Keratinocyte (primary cell): ENCODE measurements around the gene GAS6. TPM values are rescaled to one million over a fixed set of nuclear protein-coding genes. Genes with fewer than 3 reads are reported as not detected.

Experiments used
- DNase-seq: peaks from one replicate; pipeline ENCODE4 v3.0.0-alpha.2; 2011; ENCODE audit warnings: low read depth, missing footprints, low spot score
- FAIRE-seq: peaks from 2 replicates; lab custom pipeline; 2011; peaks lifted over from hg19 to GRCh38; lab: Jason Lieb, UNC
- H2AFZ ChIP-seq: 2 replicates; pipeline ENCODE4 v1.6.0; 2012; ENCODE audit warnings: low read length, control low read depth, inconsistent platforms; ENCODE audit not compliant: control insufficient read depth
- H3K27ac ChIP-seq: 2 replicates; pipeline ENCODE4 v1.5.1; 2011; ENCODE audit warnings: low read length; ENCODE audit not compliant: control insufficient read depth, insufficient read depth
- H3K27me3 ChIP-seq: 3 replicates; pipeline ENCODE4 v1.6.0; 2011; ENCODE audit warnings: low read length; ENCODE audit not compliant: control insufficient read depth, insufficient read depth; ENCODE audit errors: extremely low read depth
- H3K36me3 ChIP-seq, 2 experiments: 2 replicates in 1 of 2; 3 replicates in 1 of 2; pipeline ENCODE4 v1.5.1; 2011; ENCODE audit warnings: low read length in 2 of 2, mild to moderate bottlenecking in 1 of 2; ENCODE audit not compliant: control insufficient read depth in 2 of 2, insufficient read depth in 2 of 2; ENCODE audit errors: extremely low read depth in 1 of 2
- H3K4me1 ChIP-seq: 3 replicates; pipeline ENCODE4 v1.5.1; 2011; ENCODE audit warnings: low read length; ENCODE audit not compliant: control insufficient read depth, insufficient read depth; ENCODE audit errors: extremely low read depth
- H3K4me2 ChIP-seq: 3 replicates; pipeline ENCODE4 v1.6.0; 2011; ENCODE audit warnings: low read depth, low read length; ENCODE audit not compliant: control insufficient read depth, insufficient read depth; ENCODE audit errors: extremely low read depth
- H3K4me3 ChIP-seq, 3 experiments: fragments of 200-600 bp in 1 of 3; sonication (generic) in 1 of 3; 2 replicates in 2 of 3; 3 replicates in 1 of 3; pipeline ENCODE4 v1.5.1; 2011 to 2016; ENCODE audit warnings: low read length in 3 of 3, mild to moderate bottlenecking in 3 of 3, control low read depth in 2 of 3, inconsistent platforms in 1 of 3, low read depth in 1 of 3, mixed read lengths in 1 of 3, mixed run types in 1 of 3, moderate library complexity in 1 of 3; ENCODE audit not compliant: control insufficient read depth in 2 of 3, insufficient read depth in 2 of 3; ENCODE audit errors: extremely low read depth in 1 of 3
- H3K79me2 ChIP-seq: 2 replicates; pipeline ENCODE4 v1.6.0; 2012; ENCODE audit warnings: low read length; ENCODE audit not compliant: control insufficient read depth, insufficient read depth
- H3K9ac ChIP-seq: 3 replicates; pipeline ENCODE4 v1.6.0; 2011; ENCODE audit warnings: low read length; ENCODE audit not compliant: control insufficient read depth, insufficient read depth; ENCODE audit errors: extremely low read depth
- H3K9me1 ChIP-seq: 3 replicates; pipeline ENCODE4 v1.6.0; 2011; ENCODE audit warnings: low read length; ENCODE audit not compliant: control insufficient read depth, insufficient read depth; ENCODE audit errors: extremely low read depth
- H3K9me3 ChIP-seq: 2 replicates; pipeline ENCODE4 v1.5.1; 2012; ENCODE audit warnings: low read depth, low read length; ENCODE audit not compliant: control insufficient read depth
- H4K20me1 ChIP-seq: 3 replicates; pipeline ENCODE4 v1.6.0; 2011; ENCODE audit warnings: low read length; ENCODE audit not compliant: control insufficient read depth, insufficient read depth; ENCODE audit errors: extremely low read depth
- EZH2 ChIP-seq: IDR thresholded peaks from one replicate; pipeline ENCODE4 v1.6.1; 2012; ENCODE audit warnings: inconsistent platforms, mild to moderate bottlenecking, low read length, moderate library complexity
- dilution Hi-C: fragments of 300-500 bp; cut with MboI; formaldehyde crosslinking; loops from one replicate; pipeline ENCODE4 v1.7.0; 2020; ENCODE audit warnings: low sequenced_read_pairs; ENCODE audit not compliant: extremely low pct_ligation_motif_present
- polyA plus RNA-seq, 5 experiments: library from polyadenylated mRNA; depleted of rRNA in 3 of 5; stranded (reverse) in 3 of 5; stranded (forward) in 1 of 5; unstranded in 1 of 5; fragments of >200 nt; gene quantifications; 1 replicate in 1 of 5; 2 replicates in 3 of 5; 3 replicates in 1 of 5; pipeline versions ENCODE4 v1.2.1 to v1.2.3, GENCODE V29; 2011 to 2012; ENCODE audit warnings: missing spikeins in 2 of 5, low read depth in 1 of 5, low replicate concordance in 1 of 5
- TF ChIP-seq, protein P1 (sequence below), 3 experiments: IDR thresholded peaks in 1 of 3; conservative IDR thresholded peaks in 1 of 3; optimal IDR thresholded peaks in 1 of 3; 2 replicates in 2 of 3; 3 replicates in 1 of 3; pipeline versions ENCODE3 to v1.5.1; 2011; ENCODE audit warnings: low read length in 3 of 3, mild to moderate bottlenecking in 3 of 3, moderate library complexity in 2 of 3, control low read depth in 1 of 3, inconsistent platforms in 1 of 3; ENCODE audit not compliant: insufficient read depth in 2 of 3; ENCODE audit errors: extremely low read depth in 1 of 3

GAS6 gene
- polyA plus RNA-seq, 1 donor (not counting 4 experiments of a cell fraction or from before 2014, with no cell fraction given): 163 TPM

- peaks cover 18% of the 10 kb centered on the region for H3K27me3 ChIP-seq
- no peak overlapping the region for H3K9ac ChIP-seq
- H3K4me3 ChIP-seq: no peak overlapping the region
- H3K27ac ChIP-seq: no peak overlapping the region
- peak overlapping the region; percentile 41 for H3K4me2 ChIP-seq
- H3K9me1 ChIP-seq: no peaks in the 10 kb centered on the region
- no peak overlapping the region for H2AFZ ChIP-seq
- no peaks in the 10 kb centered on the region for H4K20me1 ChIP-seq
- H3K4me1 ChIP-seq: peaks cover 28% of the 10 kb centered on the region
- H3K36me3 ChIP-seq: no peaks in the 10 kb centered on the region
- H3K79me2 ChIP-seq: no peaks in the 10 kb centered on the region
- no peak for TF ChIP-seq EZH2
- TF ChIP-seq, protein P1, sequence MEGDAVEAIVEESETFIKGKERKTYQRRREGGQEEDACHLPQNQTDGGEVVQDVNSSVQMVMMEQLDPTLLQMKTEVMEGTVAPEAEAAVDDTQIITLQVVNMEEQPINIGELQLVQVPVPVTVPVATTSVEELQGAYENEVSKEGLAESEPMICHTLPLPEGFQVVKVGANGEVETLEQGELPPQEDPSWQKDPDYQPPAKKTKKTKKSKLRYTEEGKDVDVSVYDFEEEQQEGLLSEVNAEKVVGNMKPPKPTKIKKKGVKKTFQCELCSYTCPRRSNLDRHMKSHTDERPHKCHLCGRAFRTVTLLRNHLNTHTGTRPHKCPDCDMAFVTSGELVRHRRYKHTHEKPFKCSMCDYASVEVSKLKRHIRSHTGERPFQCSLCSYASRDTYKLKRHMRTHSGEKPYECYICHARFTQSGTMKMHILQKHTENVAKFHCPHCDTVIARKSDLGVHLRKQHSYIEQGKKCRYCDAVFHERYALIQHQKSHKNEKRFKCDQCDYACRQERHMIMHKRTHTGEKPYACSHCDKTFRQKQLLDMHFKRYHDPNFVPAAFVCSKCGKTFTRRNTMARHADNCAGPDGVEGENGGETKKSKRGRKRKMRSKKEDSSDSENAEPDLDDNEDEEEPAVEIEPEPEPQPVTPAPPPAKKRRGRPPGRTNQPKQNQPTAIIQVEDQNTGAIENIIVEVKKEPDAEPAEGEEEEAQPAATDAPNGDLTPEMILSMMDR (optimal IDR thresholded peaks at IDR 0.05 in 1 of 3, IDR thresholded peaks at IDR 0.05 in 1 of 3, conservative IDR thresholded peaks at IDR 0.05 in 1 of 3; ENCODE audit: extremely low read depth in 1 of 3, insufficient read depth in 2 of 3, low read length in 3 of 3): no peak
- dilution Hi-C loops: no loop called here
- DNase-seq: no peak
- peaks cover 5% of the 10 kb centered on the region for H3K9me3 ChIP-seq
- FAIRE-seq: no peak
Measured at GRCh38 chr13:113784645-113785024, 79.2 kb downstream of the GAS6 start.

GRCh38 chr13:113783966-113784644 is 79.8 kb downstream of the GAS6 start:
- H3K4me2 ChIP-seq: peak overlapping the region; percentile 41
- no peaks in the 10 kb centered on the region for H3K36me3 ChIP-seq
- no peaks in the 10 kb centered on the region for H3K79me2 ChIP-seq
- no peak overlapping the region for H3K4me3 ChIP-seq
- peaks cover 13% of the 10 kb centered on the region for H3K27me3 ChIP-seq
- no peaks in the 10 kb centered on the region for H4K20me1 ChIP-seq
- TF ChIP-seq EZH2: no peak
- TF ChIP-seq, protein P1 (optimal IDR thresholded peaks at IDR 0.05 in 1 of 3, IDR thresholded peaks at IDR 0.05 in 1 of 3, conservative IDR thresholded peaks at IDR 0.05 in 1 of 3; ENCODE audit: extremely low read depth in 1 of 3, insufficient read depth in 2 of 3, low read length in 3 of 3): no peak
- dilution Hi-C loops: no loop called here
- H3K9me1 ChIP-seq: no peaks in the 10 kb centered on the region
- H3K9ac ChIP-seq: no peak overlapping the region
- no peak overlapping the region for H2AFZ ChIP-seq
- H3K27ac ChIP-seq: no peak overlapping the region
- H3K4me1 ChIP-seq: peaks cover 28% of the 10 kb centered on the region
- DNase-seq (no peak), FAIRE-seq (peak; percentile 53)
- peaks cover 5% of the 10 kb centered on the region for H3K9me3 ChIP-seq
